Muscle layer of duodenum (tissue), 2 donors: ENCODE results near the gene PNCK.
"Not testable (repeated sequence)": the region's sequence is repeated elsewhere in the genome, so short reads cannot be mapped to it uniquely, and the experiment has no call there.

Experiments
- H3K27ac ChIP-seq: one replicate; pipeline ENCODE4 v1.7.0; 2013; ENCODE audit warnings: mild to moderate bottlenecking, low read length
- H3K27me3 ChIP-seq: one replicate; pipeline ENCODE4 v1.7.0; 2013; ENCODE audit warnings: low read depth, mild to moderate bottlenecking, control low read depth, low read length
- H3K36me3 ChIP-seq, 2 donors: one replicate each; pipeline ENCODE4 v1.7.0; 2013; ENCODE audit warnings: low read length in 2 of 2, control low read depth in 1 of 2, mild to moderate bottlenecking in 1 of 2; ENCODE audit not compliant: insufficient read depth in 2 of 2, control insufficient read depth in 1 of 2
- H3K4me1 ChIP-seq, 2 donors: one replicate each; pipeline ENCODE4 v1.7.0; 2013; ENCODE audit warnings: low read length in 2 of 2, mild to moderate bottlenecking in 2 of 2, control low read depth in 1 of 2, moderate library complexity in 1 of 2; ENCODE audit not compliant: insufficient read depth in 2 of 2, control insufficient read depth in 1 of 2
- H3K4me3 ChIP-seq, 2 donors: one replicate each; pipeline ENCODE4 v1.7.0; 2013; ENCODE audit warnings: low read length in 2 of 2, low read depth in 1 of 2, mild to moderate bottlenecking in 1 of 2
- H3K9me3 ChIP-seq, 2 donors: one replicate each; pipeline ENCODE4 v1.7.0; 2013; ENCODE audit warnings: low read length in 2 of 2, control low read depth in 1 of 2, mild to moderate bottlenecking in 1 of 2; ENCODE audit not compliant: control insufficient read depth in 1 of 2
- donor health status: healthy.

The PNCK gene

GRCh38 chrX:153705403-153706060, 31.9 kb upstream of the PNCK start:
- H3K36me3 ChIP-seq: peaks cover 0 to 17% of the 10 kb centered on the region in 2 donors
- not testable (repeated sequence) for H3K27ac ChIP-seq, H3K4me3 ChIP-seq, H3K27me3 ChIP-seq, H3K9me3 ChIP-seq
- H3K4me1 ChIP-seq: peaks cover 0 to 18% of the 10 kb centered on the region in 2 donors

GRCh38 chrX:153704631-153705402, 31.2 kb upstream of the PNCK start:
- H3K4me1 ChIP-seq: peaks cover 0 to 18% of the 10 kb centered on the region in 2 donors

GRCh38 chrX:153704021-153704526, 30.5 kb upstream of the PNCK start:
- H3K4me1 ChIP-seq: peaks cover 0 to 18% of the 10 kb centered on the region in 2 donors
- no peak overlapping the region for H3K4me3 ChIP-seq
- no peaks in the 10 kb centered on the region for H3K9me3 ChIP-seq
- H3K27me3 ChIP-seq: no peaks in the 10 kb centered on the region
- H3K36me3 ChIP-seq: peaks cover 0 to 8% of the 10 kb centered on the region in 2 donors
- H3K27ac ChIP-seq: no peak overlapping the region

More at GRCh38 chrX:153704631-153705402, 31.2 kb upstream of the PNCK start:
- H3K9me3 ChIP-seq, H3K27me3 ChIP-seq, H3K27ac ChIP-seq, H3K4me3 ChIP-seq: not testable (repeated sequence)
- peaks cover 0 to 10% of the 10 kb centered on the region in 2 donors for H3K36me3 ChIP-seq

GRCh38 chrX:153703036-153703370, 29.4 kb upstream of the PNCK start:
- Histone ChIP-seq H3K36me3 (peaks cover 0 to 8% of the 10 kb centered on the region in 2 donors), H3K4me1 (peaks cover 0 to 15% of the 10 kb centered on the region in 2 donors), H3K9me3 (no peaks in the 10 kb centered on the region), H3K27ac (no peak overlapping the region), H3K27me3 (no peaks in the 10 kb centered on the region), H3K4me3 (no peak overlapping the region)

GRCh38 chrX:153702336-153703035, 28.9 kb upstream of the PNCK start:
- Histone ChIP-seq H3K27me3 (no peaks in the 10 kb centered on the region), H3K4me1 (peaks cover 0 to 13% of the 10 kb centered on the region in 2 donors), H3K9me3 (no peaks in the 10 kb centered on the region), H3K4me3 (no peak overlapping the region), H3K27ac (no peak overlapping the region), H3K36me3 (peaks cover 0 to 8% of the 10 kb centered on the region in 2 donors)

- Histone ChIP-seq H3K27me3 (no peaks in the 10 kb centered on the region), H3K36me3 (peaks cover 0 to 8% of the 10 kb centered on the region in 2 donors), H3K4me1 (peaks cover 0 to 13% of the 10 kb centered on the region in 2 donors), H3K4me3 (no peak overlapping the region), H3K27ac (no peak overlapping the region), H3K9me3 (no peaks in the 10 kb centered on the region)
Measured at GRCh38 chrX:153701706-153702105, 28.1 kb upstream of the PNCK start.

GRCh38 chrX:153700967-153701366, 27.4 kb upstream of the PNCK start:
- no peak overlapping the region for H3K27ac ChIP-seq
- H3K36me3 ChIP-seq: peaks cover 0 to 8% of the 10 kb centered on the region in 2 donors
- H3K9me3 ChIP-seq: no peaks in the 10 kb centered on the region
- no peaks in the 10 kb centered on the region for H3K27me3 ChIP-seq
- no peak overlapping the region for H3K4me3 ChIP-seq
- H3K4me1 ChIP-seq: peaks cover 0 to 13% of the 10 kb centered on the region in 2 donors

GRCh38 chrX:153700376-153700945, 26.8 kb upstream of the PNCK start:
- peaks cover 0 to 13% of the 10 kb centered on the region in 2 donors for H3K4me1 ChIP-seq
- no peaks in the 10 kb centered on the region for H3K27me3 ChIP-seq
- peaks cover 0 to 8% of the 10 kb centered on the region in 2 donors for H3K36me3 ChIP-seq
- H3K9me3 ChIP-seq: no peaks in the 10 kb centered on the region
- H3K4me3 ChIP-seq: no peak overlapping the region
- no peak overlapping the region for H3K27ac ChIP-seq

- H3K27me3 ChIP-seq, H3K4me3 ChIP-seq, H3K36me3 ChIP-seq, H3K9me3 ChIP-seq, H3K27ac ChIP-seq: not testable (repeated sequence)
- H3K4me1 ChIP-seq: peaks cover 0 to 13% of the 10 kb centered on the region in 2 donors
Measured at GRCh38 chrX:153699784-153700371, 26.3 kb upstream of the PNCK start.

GRCh38 chrX:153699210-153699783, 25.7 kb upstream of the PNCK start:
- not testable (repeated sequence) for H3K4me3 ChIP-seq, H3K36me3 ChIP-seq, H3K27ac ChIP-seq, H3K9me3 ChIP-seq, H3K27me3 ChIP-seq
- H3K4me1 ChIP-seq: peaks cover 0 to 13% of the 10 kb centered on the region in 2 donors
